K562 (cell line): ENCODE data around the gene RTL10. TPM values are rescaled to one million over a fixed set of nuclear protein-coding genes. Genes with fewer than 3 reads are reported as not detected.

Experiments used
- ARHGAP35 ChIP-seq: fragments of 450-650 bp; IDR thresholded peaks from 2 replicates; pipeline ENCODE4 v1.6.1; 2018; ENCODE audit not compliant: partially characterized antibody
- HCFC1 ChIP-seq: IDR thresholded peaks from 2 replicates; pipeline ENCODE4 v1.6.1; 2012; ENCODE audit warnings: low read depth, low read length, improper control_type of control experiment
- HMGN3 ChIP-seq: IDR thresholded peaks from 2 replicates; pipeline ENCODE4 v1.6.1; 2011; ENCODE audit warnings: borderline replicate concordance, low read depth, mild to moderate bottlenecking, mixed read lengths, low read length; ENCODE audit not compliant: insufficient read length; ENCODE audit errors: extremely low read depth
- L3MBTL2 ChIP-seq: fragments of 450-650 bp; IDR thresholded peaks from 2 replicates; pipeline ENCODE4 v1.6.1; 2016; ENCODE audit warnings: mild to moderate bottlenecking, moderate library complexity
- NFE2 ChIP-seq: IDR thresholded peaks from 2 replicates; pipeline ENCODE4 v1.6.1; 2014; ENCODE audit warnings: antibody characterized with exemption, low read depth
- POLR2AphosphoS2 ChIP-seq: IDR thresholded peaks from 2 replicates; pipeline ENCODE4 v1.6.1; 2012; ENCODE audit warnings: low read length, improper control_type of control experiment
- STAT5A ChIP-seq: IDR thresholded peaks from 2 replicates; pipeline ENCODE4 v1.6.1; 2012; ENCODE audit warnings: low read length, inconsistent platforms, borderline replicate concordance
- TRIM24 ChIP-seq, 2 experiments: fragments of 450-650 bp; IDR thresholded peaks; 2 replicates each; pipeline ENCODE4 v1.6.1; 2016
- ZNF445 ChIP-seq: fragments of 250-450 bp; sonication (Bioruptor Pico); IDR thresholded peaks from 2 replicates; pipeline ENCODE4 v1.4.0; 2020; ENCODE audit warnings: low read depth, mild to moderate bottlenecking, moderate library complexity
- ZSCAN32 ChIP-seq: fragments of 450-650 bp; formaldehyde crosslinking; IDR thresholded peaks from 2 replicates; pipeline ENCODE4 v1.4.0; 2020; ENCODE audit warnings: mild to moderate bottlenecking, moderate library complexity
- polyA plus RNA-seq, 8 experiments: library from polyadenylated mRNA; depleted of rRNA in 4 of 8; stranded (reverse) in 5 of 8; unstranded in 3 of 8; fragments of >200 nt; fragmentation: Nextera tagmentation in 2 of 8; fragmentation: Illumina TruSeq in 1 of 8; extraction: Ambion mirVana in 2 of 8; extraction: Trizol in 1 of 8; gene quantifications; 2 replicates each; pipeline versions ENCODE4 v1.2.1 to v1.2.3, GENCODE V29; 2011 to 2014; ENCODE audit warnings: inconsistent platforms in 1 of 8, missing spikeins in 1 of 8
- total RNA-seq, 7 experiments: library from RNA; depleted of rRNA in 6 of 7; stranded (reverse); fragments of >200 nt in 6 of 7; fragmentation: Illumina TruSeq in 2 of 7; extraction: Trizol in 2 of 7; gene quantifications; 2 replicates each; pipeline versions ENCODE4 v1.2.1 to v1.2.3, GENCODE V29; 2011 to 2021; ENCODE audit warnings: low replicate concordance in 1 of 7
- TF ChIP-seq, protein P1 (sequence below): fragments of 450-650 bp; formaldehyde crosslinking; IDR thresholded peaks from 2 replicates; pipeline ENCODE4 v1.4.0; 2020; ENCODE audit warnings: mild to moderate bottlenecking, moderate library complexity
- TF ChIP-seq, protein P2 (sequence below): fragments of 250-450 bp; sonication (Bioruptor Pico); IDR thresholded peaks from 2 replicates; pipeline ENCODE4 v1.8.0; 2021; ENCODE audit warnings: mild to moderate bottlenecking, moderate library complexity
- TF ChIP-seq, protein P3 (sequence below), 2 experiments: fragments of 150-350 bp in 1 of 2; IDR thresholded peaks; 2 replicates each; pipeline ENCODE4 v1.6.1; 2012 to 2016; ENCODE audit warnings: low read depth in 2 of 2, low read length in 2 of 2, mild to moderate bottlenecking in 1 of 2, moderate library complexity in 1 of 2
- TF ChIP-seq, protein P4 (sequence below): IDR thresholded peaks from 3 replicates; pipeline ENCODE4 v1.6.1; 2011; ENCODE audit warnings: borderline replicate concordance, mild to moderate bottlenecking, moderate library complexity; ENCODE audit not compliant: insufficient read length; ENCODE audit errors: extremely low read depth
- TF ChIP-seq, protein P5 (sequence below): IDR thresholded peaks from 2 replicates; pipeline ENCODE4 v1.6.1; 2011; ENCODE audit warnings: borderline replicate concordance, low read depth, mild to moderate bottlenecking, moderate library complexity, low read length; ENCODE audit not compliant: insufficient read depth, poor library complexity, severe bottlenecking

RTL10 gene
- total and polyA plus RNA-seq, 9 of the 15 experiments (the other 6 are each of a cell fraction or from before 2014, with no cell fraction given), result 19.8 to 75.5 (median 32.5) TPM

DNA sequence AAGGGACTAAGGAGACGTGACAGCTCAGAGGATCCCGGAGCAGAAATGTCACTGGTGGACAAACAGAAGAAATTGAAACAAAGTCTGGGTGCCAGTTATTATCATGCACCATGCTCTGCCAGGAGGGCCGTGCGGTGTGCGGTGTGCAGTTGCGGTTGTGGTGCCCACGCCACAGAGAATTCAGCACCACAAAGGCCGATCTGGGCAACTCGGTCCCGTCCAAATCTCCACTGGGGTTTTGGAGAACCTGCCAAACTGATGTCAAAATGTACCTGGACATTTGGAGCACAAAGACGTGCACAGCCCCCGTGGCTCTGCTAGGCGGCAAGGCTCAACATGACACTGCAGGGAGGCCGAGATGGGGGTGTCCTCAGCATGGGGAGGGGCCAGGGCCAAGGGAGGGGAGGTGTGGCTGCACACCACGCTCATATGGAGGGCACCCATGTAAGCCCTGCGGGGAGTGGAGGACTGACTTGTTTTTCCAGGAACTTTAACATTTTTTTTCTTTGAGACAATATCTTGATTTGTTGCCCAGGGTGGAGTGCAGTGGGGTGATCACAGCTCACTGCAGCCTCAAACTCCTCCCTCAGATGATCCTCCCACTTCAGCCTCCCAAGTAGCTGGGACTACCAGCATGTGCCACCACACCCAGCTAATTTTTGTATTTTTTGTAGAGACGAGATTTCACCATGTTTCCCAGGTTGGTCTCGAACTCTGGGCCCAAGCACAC, 39.4 kb downstream of the RTL10 start (continued):
- TF ChIP-seq STAT5A (peak; percentile 72; the same call in 1 of the 2 replicates), TRIM24 (IDR thresholded peaks at IDR 0.05) (peak; percentile 35 to 73; a peak in 2 of 4 replicates), ARHGAP35 (peak; percentile 74), L3MBTL2 (peak; percentile 93), POLR2AphosphoS2 (no peak), ZSCAN32 (CRISPR knock-in tag) (0 out of 2 replicates have a peak, but pooled peaks have one; percentile 21), ZNF445 (CRISPR knock-in tag) (peak; percentile 61; the same call in 1 of the 2 replicates), HMGN3 (peak; percentile 90), NFE2 (peak; percentile 67), HCFC1 (peak; percentile 45)
- TF ChIP-seq, protein P1, sequence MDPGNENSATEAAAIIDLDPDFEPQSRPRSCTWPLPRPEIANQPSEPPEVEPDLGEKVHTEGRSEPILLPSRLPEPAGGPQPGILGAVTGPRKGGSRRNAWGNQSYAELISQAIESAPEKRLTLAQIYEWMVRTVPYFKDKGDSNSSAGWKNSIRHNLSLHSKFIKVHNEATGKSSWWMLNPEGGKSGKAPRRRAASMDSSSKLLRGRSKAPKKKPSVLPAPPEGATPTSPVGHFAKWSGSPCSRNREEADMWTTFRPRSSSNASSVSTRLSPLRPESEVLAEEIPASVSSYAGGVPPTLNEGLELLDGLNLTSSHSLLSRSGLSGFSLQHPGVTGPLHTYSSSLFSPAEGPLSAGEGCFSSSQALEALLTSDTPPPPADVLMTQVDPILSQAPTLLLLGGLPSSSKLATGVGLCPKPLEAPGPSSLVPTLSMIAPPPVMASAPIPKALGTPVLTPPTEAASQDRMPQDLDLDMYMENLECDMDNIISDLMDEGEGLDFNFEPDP (CRISPR knock-in tag), result 0 out of 2 replicates have a peak, but pooled peaks have one; percentile 49
- TF ChIP-seq, protein P2, sequence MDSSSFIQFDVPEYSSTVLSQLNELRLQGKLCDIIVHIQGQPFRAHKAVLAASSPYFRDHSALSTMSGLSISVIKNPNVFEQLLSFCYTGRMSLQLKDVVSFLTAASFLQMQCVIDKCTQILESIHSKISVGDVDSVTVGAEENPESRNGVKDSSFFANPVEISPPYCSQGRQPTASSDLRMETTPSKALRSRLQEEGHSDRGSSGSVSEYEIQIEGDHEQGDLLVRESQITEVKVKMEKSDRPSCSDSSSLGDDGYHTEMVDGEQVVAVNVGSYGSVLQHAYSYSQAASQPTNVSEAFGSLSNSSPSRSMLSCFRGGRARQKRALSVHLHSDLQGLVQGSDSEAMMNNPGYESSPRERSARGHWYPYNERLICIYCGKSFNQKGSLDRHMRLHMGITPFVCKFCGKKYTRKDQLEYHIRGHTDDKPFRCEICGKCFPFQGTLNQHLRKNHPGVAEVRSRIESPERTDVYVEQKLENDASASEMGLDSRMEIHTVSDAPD (CRISPR knock-in tag), result no peak
- TF ChIP-seq, protein P3, sequence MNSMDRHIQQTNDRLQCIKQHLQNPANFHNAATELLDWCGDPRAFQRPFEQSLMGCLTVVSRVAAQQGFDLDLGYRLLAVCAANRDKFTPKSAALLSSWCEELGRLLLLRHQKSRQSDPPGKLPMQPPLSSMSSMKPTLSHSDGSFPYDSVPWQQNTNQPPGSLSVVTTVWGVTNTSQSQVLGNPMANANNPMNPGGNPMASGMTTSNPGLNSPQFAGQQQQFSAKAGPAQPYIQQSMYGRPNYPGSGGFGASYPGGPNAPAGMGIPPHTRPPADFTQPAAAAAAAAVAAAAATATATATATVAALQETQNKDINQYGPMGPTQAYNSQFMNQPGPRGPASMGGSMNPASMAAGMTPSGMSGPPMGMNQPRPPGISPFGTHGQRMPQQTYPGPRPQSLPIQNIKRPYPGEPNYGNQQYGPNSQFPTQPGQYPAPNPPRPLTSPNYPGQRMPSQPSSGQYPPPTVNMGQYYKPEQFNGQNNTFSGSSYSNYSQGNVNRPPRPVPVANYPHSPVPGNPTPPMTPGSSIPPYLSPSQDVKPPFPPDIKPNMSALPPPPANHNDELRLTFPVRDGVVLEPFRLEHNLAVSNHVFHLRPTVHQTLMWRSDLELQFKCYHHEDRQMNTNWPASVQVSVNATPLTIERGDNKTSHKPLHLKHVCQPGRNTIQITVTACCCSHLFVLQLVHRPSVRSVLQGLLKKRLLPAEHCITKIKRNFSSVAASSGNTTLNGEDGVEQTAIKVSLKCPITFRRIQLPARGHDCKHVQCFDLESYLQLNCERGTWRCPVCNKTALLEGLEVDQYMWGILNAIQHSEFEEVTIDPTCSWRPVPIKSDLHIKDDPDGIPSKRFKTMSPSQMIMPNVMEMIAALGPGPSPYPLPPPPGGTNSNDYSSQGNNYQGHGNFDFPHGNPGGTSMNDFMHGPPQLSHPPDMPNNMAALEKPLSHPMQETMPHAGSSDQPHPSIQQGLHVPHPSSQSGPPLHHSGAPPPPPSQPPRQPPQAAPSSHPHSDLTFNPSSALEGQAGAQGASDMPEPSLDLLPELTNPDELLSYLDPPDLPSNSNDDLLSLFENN (IDR thresholded peaks at IDR 0.05; ENCODE audit: low read depth in 2 of 2, low read length in 2 of 2), result no peak
- TF ChIP-seq, protein P4, sequence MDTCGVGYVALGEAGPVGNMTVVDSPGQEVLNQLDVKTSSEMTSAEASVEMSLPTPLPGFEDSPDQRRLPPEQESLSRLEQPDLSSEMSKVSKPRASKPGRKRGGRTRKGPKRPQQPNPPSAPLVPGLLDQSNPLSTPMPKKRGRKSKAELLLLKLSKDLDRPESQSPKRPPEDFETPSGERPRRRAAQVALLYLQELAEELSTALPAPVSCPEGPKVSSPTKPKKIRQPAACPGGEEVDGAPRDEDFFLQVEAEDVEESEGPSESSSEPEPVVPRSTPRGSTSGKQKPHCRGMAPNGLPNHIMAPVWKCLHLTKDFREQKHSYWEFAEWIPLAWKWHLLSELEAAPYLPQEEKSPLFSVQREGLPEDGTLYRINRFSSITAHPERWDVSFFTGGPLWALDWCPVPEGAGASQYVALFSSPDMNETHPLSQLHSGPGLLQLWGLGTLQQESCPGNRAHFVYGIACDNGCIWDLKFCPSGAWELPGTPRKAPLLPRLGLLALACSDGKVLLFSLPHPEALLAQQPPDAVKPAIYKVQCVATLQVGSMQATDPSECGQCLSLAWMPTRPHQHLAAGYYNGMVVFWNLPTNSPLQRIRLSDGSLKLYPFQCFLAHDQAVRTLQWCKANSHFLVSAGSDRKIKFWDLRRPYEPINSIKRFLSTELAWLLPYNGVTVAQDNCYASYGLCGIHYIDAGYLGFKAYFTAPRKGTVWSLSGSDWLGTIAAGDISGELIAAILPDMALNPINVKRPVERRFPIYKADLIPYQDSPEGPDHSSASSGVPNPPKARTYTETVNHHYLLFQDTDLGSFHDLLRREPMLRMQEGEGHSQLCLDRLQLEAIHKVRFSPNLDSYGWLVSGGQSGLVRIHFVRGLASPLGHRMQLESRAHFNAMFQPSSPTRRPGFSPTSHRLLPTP, result no peak
- TF ChIP-seq, protein P5, sequence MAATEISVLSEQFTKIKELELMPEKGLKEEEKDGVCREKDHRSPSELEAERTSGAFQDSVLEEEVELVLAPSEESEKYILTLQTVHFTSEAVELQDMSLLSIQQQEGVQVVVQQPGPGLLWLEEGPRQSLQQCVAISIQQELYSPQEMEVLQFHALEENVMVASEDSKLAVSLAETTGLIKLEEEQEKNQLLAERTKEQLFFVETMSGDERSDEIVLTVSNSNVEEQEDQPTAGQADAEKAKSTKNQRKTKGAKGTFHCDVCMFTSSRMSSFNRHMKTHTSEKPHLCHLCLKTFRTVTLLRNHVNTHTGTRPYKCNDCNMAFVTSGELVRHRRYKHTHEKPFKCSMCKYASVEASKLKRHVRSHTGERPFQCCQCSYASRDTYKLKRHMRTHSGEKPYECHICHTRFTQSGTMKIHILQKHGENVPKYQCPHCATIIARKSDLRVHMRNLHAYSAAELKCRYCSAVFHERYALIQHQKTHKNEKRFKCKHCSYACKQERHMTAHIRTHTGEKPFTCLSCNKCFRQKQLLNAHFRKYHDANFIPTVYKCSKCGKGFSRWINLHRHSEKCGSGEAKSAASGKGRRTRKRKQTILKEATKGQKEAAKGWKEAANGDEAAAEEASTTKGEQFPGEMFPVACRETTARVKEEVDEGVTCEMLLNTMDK, result no peak
